ENCODE measurements around the gene MED27. TPM values are rescaled to one million over a fixed set of nuclear protein-coding genes. Genes with fewer than 3 reads are reported as not detected.
"Not testable (repeated sequence)": the region's sequence is repeated elsewhere in the genome, so short reads cannot be mapped to it uniquely, and the experiment has no call there.

MED27 gene
- total and polyA plus RNA-seq, 8 donors: 0.87 to 21.9 (median 12.7) TPM

GRCh38 chr9:131926360-131926922 is 153.2 kb downstream of the MED27 start:
- 87 to 91% (median 87%) methylated on average over 6 of the region's 6 CpGs for WGBS, 5 donors

GRCh38 chr9:131925677-131926177 is 153.9 kb downstream of the MED27 start:
- Histone ChIP-seq H3K9me3 (no peaks in the 10 kb centered on the region), H3K27me3 (no peaks in the 10 kb centered on the region), H3K4me3 (no peak overlapping the region), H3K27ac (no peak overlapping the region), H3K36me3 (peaks cover 0 to 5% (median 2%) of the 10 kb centered on the region in 4 donors), H3K4me1 (peaks cover 0 to 11% (median 0%) of the 10 kb centered on the region in 4 donors)
- no peak for DNase-seq
- TF ChIP-seq EP300 (IDR thresholded peaks at IDR 0.05): no peak
- no peak for TF ChIP-seq CTCF (IDR thresholded peaks at IDR 0.05)
- no peak for TF ChIP-seq POLR2AphosphoS5 (IDR thresholded peaks at IDR 0.05)
- no peak for TF ChIP-seq POLR2A (IDR thresholded peaks at IDR 0.05)
- intact Hi-C loops (cut with DNase I; ENCODE audit: low total_unique reads): no loop called here
- WGBS, 5 donors: 87 to 96% (median 94%) methylated on average over 6 of the region's 6 CpGs

More at GRCh38 chr9:131926360-131926922, 153.2 kb downstream of the MED27 start:
- Histone ChIP-seq H3K36me3 (peaks cover 0 to 5% (median 2%) of the 10 kb centered on the region in 4 donors), H3K9me3 (no peaks in the 10 kb centered on the region), H3K27me3 (no peaks in the 10 kb centered on the region), H3K4me1 (peaks cover 0 to 11% (median 0%) of the 10 kb centered on the region in 4 donors), H3K27ac (no peak overlapping the region), H3K4me3 (no peak overlapping the region)
- intact Hi-C loops (cut with DNase I; ENCODE audit: low total_unique reads): no loop called here
- DNase-seq: no peak
- no peak for TF ChIP-seq POLR2A (IDR thresholded peaks at IDR 0.05)
- no peak for TF ChIP-seq EP300 (IDR thresholded peaks at IDR 0.05)
- no peak for TF ChIP-seq CTCF (IDR thresholded peaks at IDR 0.05)
- TF ChIP-seq POLR2AphosphoS5 (IDR thresholded peaks at IDR 0.05): no peak

- Histone ChIP-seq H3K27ac (no peak overlapping the region), H3K4me3 (no peak overlapping the region), H3K36me3 (no peaks in the 10 kb centered on the region), H3K4me1 (peaks cover 0 to 11% (median 0%) of the 10 kb centered on the region in 4 donors), H3K9me3 (no peaks in the 10 kb centered on the region), H3K27me3 (no peaks in the 10 kb centered on the region)
- WGBS, 5 donors: 94 to 100% (median 99%) methylated on average over 4 of the region's 4 CpGs
- DNase-seq: no peak
- intact Hi-C loops (cut with DNase I; ENCODE audit: low total_unique reads): no loop called here
- no peak for TF ChIP-seq EP300 (IDR thresholded peaks at IDR 0.05)
- no peak for TF ChIP-seq CTCF (IDR thresholded peaks at IDR 0.05)
- no peak for TF ChIP-seq POLR2AphosphoS5 (IDR thresholded peaks at IDR 0.05)
- no peak for TF ChIP-seq POLR2A (IDR thresholded peaks at IDR 0.05)
These were observed 155.9 kb downstream of the MED27 start for GRCh38 chr9:131923766-131924165.

- 87 to 93% (median 89%) methylated on average over 3 of the region's 3 CpGs for WGBS, 5 donors
These were observed 156.5 kb downstream of the MED27 start for GRCh38 chr9:131923132-131923671.

GRCh38 chr9:131921635-131922034 is 158.0 kb downstream of the MED27 start:
- DNase-seq; intact Hi-C loops (cut with DNase I; ENCODE audit: low total_unique reads); H3K36me3 ChIP-seq; H3K4me3 ChIP-seq; H3K9me3 ChIP-seq; H3K27me3 ChIP-seq; H3K4me1 ChIP-seq; H3K27ac ChIP-seq: not testable (repeated sequence)
- WGBS, 5 donors: 92 to 100% (median 95%) methylated on average over 5 of the region's 5 CpGs

More at GRCh38 chr9:131923132-131923671, 156.5 kb downstream of the MED27 start:
- Histone ChIP-seq H3K27me3 (no peaks in the 10 kb centered on the region), H3K36me3 (no peaks in the 10 kb centered on the region), H3K4me1 (peaks cover 0 to 11% (median 0%) of the 10 kb centered on the region in 4 donors), H3K9me3 (no peaks in the 10 kb centered on the region), H3K27ac (no peak overlapping the region), H3K4me3 (no peak overlapping the region)
- TF ChIP-seq CTCF (IDR thresholded peaks at IDR 0.05): no peak
- intact Hi-C loops (cut with DNase I; ENCODE audit: low total_unique reads): no loop called here
- DNase-seq: no peak
